GM12878 (cell line): ENCODE measurements around the gene TMEM175. TPM values are rescaled to one million over a fixed set of nuclear protein-coding genes. Genes with fewer than 3 reads are reported as not detected.

Experiments used
- ATAC-seq: fragments of 200-7000 bp; cut with Tn5 transposase; 3 replicates; pipeline ENCODE4 v1.9.1; 2020; ENCODE audit warnings: mild to moderate bottlenecking, moderate library complexity
- BruUV-seq: library from RNA; stranded (reverse); fragments of 400-500 nt; replicated peaks from 2 replicates; lab custom pipeline; 2021; lab: Mats Ljungman, UMichigan
- CTCF ChIA-PET: fragments of 300-600 bp; sonication (Branson Sonifier 250); formaldehyde crosslinking; extraction: SDS; loops from one replicate; lab custom pipeline; 2021; ENCODE audit warnings: inconsistent platforms; lab: Yijun Ruan, JAX
- POLR2A ChIA-PET: fragments of 350-600 bp; formaldehyde crosslinking; extraction: SDS; loops from one replicate; lab custom pipeline; 2021; ENCODE audit warnings: inconsistent platforms; lab: Charles Lee
- RAD21 ChIA-PET: fragments of 300-600 bp; sonication (Branson Sonifier 250); formaldehyde crosslinking; loops from one replicate; lab custom pipeline; 2023; ENCODE audit warnings: antibody characterized with exemption; ENCODE audit not compliant: unreplicated experiment; lab: Charles Lee
- SMC1A ChIA-PET: fragments of 300-600 bp; sonication (Branson Sonifier 250); formaldehyde crosslinking; loops from one replicate; lab custom pipeline; 2023; ENCODE audit not compliant: unreplicated experiment, uncharacterized antibody; lab: Charles Lee
- DNase-seq: peaks from one replicate; pipeline ENCODE4 v3.0.0-alpha.2; 2011; ENCODE audit warnings: low read depth, low spot score
- FAIRE-seq: peaks from 3 replicates; lab custom pipeline; 2011; peaks lifted over from hg19 to GRCh38; lab: Jason Lieb, UNC
- H2AFZ ChIP-seq: 2 replicates; pipeline ENCODE4 v1.6.0; 2011; ENCODE audit warnings: low read depth, low read length, control low read depth; ENCODE audit not compliant: control insufficient read depth
- H3K27ac ChIP-seq: 2 replicates; pipeline ENCODE4 v1.5.1; 2011; ENCODE audit warnings: control low read depth; ENCODE audit not compliant: control insufficient read depth, insufficient read depth
- H3K27me3 ChIP-seq, 2 experiments: replicated peaks in 1 of 2; 2 replicates each; pipeline versions ENCODE4 v1.6.0 to v1.6.1; 2011; ENCODE audit warnings: low read length in 1 of 2; ENCODE audit not compliant: control insufficient read depth in 2 of 2, insufficient read depth in 2 of 2
- H3K36me3 ChIP-seq, 2 experiments: 2 replicates each; pipeline ENCODE4 v1.5.1; 2011; ENCODE audit warnings: low read length in 1 of 2; ENCODE audit not compliant: control insufficient read depth in 2 of 2, insufficient read depth in 2 of 2
- H3K4me1 ChIP-seq: 2 replicates; pipeline ENCODE4 v1.6.1; 2011; ENCODE audit warnings: mild to moderate bottlenecking, low read length, moderate library complexity, mixed read lengths; ENCODE audit not compliant: control insufficient read depth, insufficient read depth
- H3K4me2 ChIP-seq: 2 replicates; pipeline ENCODE4 v1.6.0; 2011; ENCODE audit warnings: control low read depth; ENCODE audit not compliant: control insufficient read depth, insufficient read depth
- H3K4me3 ChIP-seq: fragments of 200-600 bp; sonication (generic); 2 replicates; pipeline ENCODE4 v1.5.1; 2016
- H3K79me2 ChIP-seq: 2 replicates; pipeline ENCODE4 v1.6.0; 2011; ENCODE audit warnings: low read length; ENCODE audit not compliant: control insufficient read depth, insufficient read depth
- H3K9ac ChIP-seq: 2 replicates; pipeline ENCODE4 v1.8.0; 2011; ENCODE audit warnings: low read length, control low read depth, mixed read lengths; ENCODE audit not compliant: control insufficient read depth, insufficient read depth
- H3K9me3 ChIP-seq: replicated peaks from 3 replicates; pipeline ENCODE4 v1.5.1; 2011; ENCODE audit warnings: mild to moderate bottlenecking, low read length; ENCODE audit not compliant: control insufficient read depth, insufficient read depth
- H4K20me1 ChIP-seq: 2 replicates; pipeline ENCODE4 v1.6.0; 2011; ENCODE audit not compliant: control insufficient read depth, insufficient read depth
- ATF7 ChIP-seq: fragments of 450-650 bp; IDR thresholded peaks from 2 replicates; pipeline ENCODE4 v1.6.1; 2016; ENCODE audit warnings: low read depth, mild to moderate bottlenecking
- CHD2 ChIP-seq: IDR thresholded peaks from 2 replicates; pipeline ENCODE4 v1.6.1; 2011; ENCODE audit warnings: low read depth, low read length, improper control_type of control experiment, borderline replicate concordance
- EED ChIP-seq: sonication (generic); IDR thresholded peaks from 2 replicates; pipeline ENCODE4 v1.6.1; 2016; ENCODE audit warnings: antibody characterized with exemption, low read depth
- EZH2 ChIP-seq: IDR thresholded peaks from 2 replicates; pipeline ENCODE4 v1.6.1; 2012; ENCODE audit warnings: low read depth, mild to moderate bottlenecking, control low read depth, inconsistent platforms, low read length, borderline replicate concordance; ENCODE audit not compliant: control insufficient read depth
- IKZF2 ChIP-seq, 2 experiments: fragments of 450-650 bp; IDR thresholded peaks; 2 replicates each; pipeline ENCODE4 v1.6.1; 2017; ENCODE audit warnings: mild to moderate bottlenecking in 2 of 2, moderate library complexity in 2 of 2
- IRF4 ChIP-seq: IDR thresholded peaks from 2 replicates; pipeline ENCODE4 v1.6.1; 2011; ENCODE audit warnings: low read depth, low read length
- KAT2A ChIP-seq: conservative IDR thresholded peaks from 2 replicates; pipeline ENCODE4 v1.6.1; 2011; ENCODE audit warnings: low read depth, low read length; ENCODE audit not compliant: control insufficient read depth
- RAD21 ChIP-seq: IDR thresholded peaks from 2 replicates; pipeline ENCODE4 v1.6.1; 2011; ENCODE audit warnings: mild to moderate bottlenecking, low read depth, low read length, moderate library complexity; ENCODE audit not compliant: insufficient read depth
- SMAD1 ChIP-seq: fragments of 450-650 bp; IDR thresholded peaks from 2 replicates; pipeline ENCODE4 v1.6.1; 2018; ENCODE audit warnings: mild to moderate bottlenecking, low read depth; ENCODE audit not compliant: partially characterized antibody
- ZNF274 ChIP-seq: IDR thresholded peaks from one replicate; pipeline ENCODE4 v1.8.0; 2011; ENCODE audit not compliant: insufficient read length, insufficient read depth
- WGBS: methylation state at CpG from one replicate; pipeline ENCODE4 v1.1.6; 2016; ENCODE audit warnings: low lambda C conversion rate; ENCODE audit not compliant: insufficient replicate concordance, insufficient coverage; ENCODE audit errors: missing lambda C conversion rate; 5-methylcytosine and 5-hydroxymethylcytosine counted together
- in situ Hi-C: fragments of 300-500 bp; cut with MboI; formaldehyde crosslinking; loops from 9 replicates; pipeline ENCODE4 v1.14.3; 2018; ENCODE audit warnings: mixed read lengths
- intact Hi-C: fragments of 100-400 bp; cut with micrococcal nuclease; formaldehyde crosslinking; loops from one replicate; pipeline ENCODE4 v1.14.2; 2022; ENCODE audit not compliant: unreplicated experiment
- polyA plus RNA-seq, 11 experiments: library from polyadenylated mRNA; depleted of rRNA in 4 of 11; unstranded in 6 of 11; stranded (reverse) in 5 of 11; fragments of >200 nt; fragmentation: Nextera tagmentation in 4 of 11; fragmentation: Illumina TruSeq in 1 of 11; extraction: Ambion mirVana in 4 of 11; extraction: Trizol in 1 of 11; gene quantifications; 1 replicate in 1 of 11; 2 replicates in 10 of 11; pipeline versions ENCODE4 v1.2.1 to v1.2.3, GENCODE V29; 2011 to 2016; ENCODE audit warnings: inconsistent platforms in 2 of 11, missing spikeins in 2 of 11, low read depth in 1 of 11
- total RNA-seq, 4 experiments: library from RNA; depleted of rRNA in 3 of 4; stranded (reverse); fragments of >200 nt in 3 of 4; fragmentation: Illumina TruSeq in 1 of 4; extraction: Trizol in 1 of 4; gene quantifications; 2 replicates each; pipeline versions ENCODE4 v1.2.1 to v1.2.3, GENCODE V29; 2013 to 2021
- TF ChIP-seq, protein P1 (sequence below): IDR thresholded peaks from 2 replicates; pipeline ENCODE4 v1.6.1; 2011; ENCODE audit warnings: borderline replicate concordance, low read depth, mild to moderate bottlenecking, moderate library complexity, low read length; ENCODE audit not compliant: insufficient read depth, poor library complexity, severe bottlenecking

Gene TMEM175
- total and polyA plus RNA-seq, 10 of the 15 experiments (the other 5 are each of a cell fraction or from before 2014, with no cell fraction given), result 0.11 to 39.5 (median 22.3) TPM

DNA sequence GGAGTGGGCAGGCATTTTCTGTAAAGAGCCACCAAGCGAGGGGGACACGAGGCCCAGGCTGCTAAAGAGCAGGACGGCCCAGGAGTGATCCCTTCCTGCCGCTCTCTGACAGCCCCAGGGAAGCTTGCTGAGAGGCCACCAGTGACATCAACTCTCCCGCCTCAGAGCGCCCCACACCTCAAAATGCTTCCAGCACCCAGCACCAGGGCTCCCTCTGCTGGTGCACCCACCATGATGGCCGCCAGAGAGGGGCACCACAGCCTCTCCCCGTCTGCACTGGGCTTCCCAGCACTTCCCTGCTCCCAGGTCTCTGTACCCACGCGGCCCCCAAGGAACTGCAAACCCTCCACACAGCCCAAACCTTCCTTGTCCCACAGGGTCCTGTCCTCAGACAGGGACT lies 40.5 kb upstream of the TMEM175 start (continued):
- TF ChIP-seq KAT2A, result no peak

DNA sequence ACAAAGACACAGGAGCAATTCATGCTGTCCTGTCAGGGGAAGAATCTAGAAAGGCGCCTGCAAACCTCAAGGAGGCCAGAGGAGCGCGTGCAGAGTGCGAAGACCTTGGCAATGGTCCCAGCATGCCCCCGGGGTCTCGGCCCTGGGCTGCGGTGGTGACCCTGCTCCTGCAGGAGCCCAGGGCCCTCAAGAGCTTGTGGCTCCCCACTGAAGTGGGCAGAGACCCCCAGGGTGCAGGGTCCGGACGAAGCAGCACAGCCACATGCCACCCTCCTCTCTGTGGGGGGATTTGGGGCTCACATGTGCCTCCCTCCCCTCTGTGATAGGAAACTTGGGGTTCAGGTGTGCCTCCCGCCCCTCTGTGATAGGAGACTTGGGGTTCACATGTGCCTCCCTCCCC lies 39.5 kb upstream of the TMEM175 start:
- no peak for ATAC-seq
- no peak for FAIRE-seq
- intact Hi-C loops (loop anchor here (10.0 kb wide), 1 partner anchor 92 kb away; the partner anchor contains the start of gene IDUA), in situ Hi-C loops (no loop called here)
- ChIA-PET SMC1A (no interaction called here), POLR2A (no interaction called here), RAD21 (no interaction called here), CTCF (no interaction called here)
- DNase-seq, result no peak
- no TSS peak for BruUV-seq
- Histone ChIP-seq H3K27me3 (no peaks in the 10 kb centered on the region), H2AFZ (no peak overlapping the region), H3K79me2 (no peaks in the 10 kb centered on the region), H3K36me3 (peaks cover 5 to 38% of the 10 kb centered on the region in 2 experiments; a peak in 3 of 4 replicates), H3K27ac (no peak overlapping the region), H3K9me3 (no peaks in the 10 kb centered on the region), H3K4me3 (no peak overlapping the region), H3K9ac (no peak overlapping the region), H4K20me1 (no peaks in the 10 kb centered on the region), H3K4me1 (no peaks in the 10 kb centered on the region), H3K4me2 (no peak overlapping the region)
- TF ChIP-seq IKZF2 (IDR thresholded peaks at IDR 0.05) (no peak), ZNF274 (no peak), RAD21 (no peak), EZH2 (no peak), IRF4 (no peak), CHD2 (no peak), ATF7 (no peak), EED (no peak), SMAD1 (no peak)
- TF ChIP-seq, protein P1, sequence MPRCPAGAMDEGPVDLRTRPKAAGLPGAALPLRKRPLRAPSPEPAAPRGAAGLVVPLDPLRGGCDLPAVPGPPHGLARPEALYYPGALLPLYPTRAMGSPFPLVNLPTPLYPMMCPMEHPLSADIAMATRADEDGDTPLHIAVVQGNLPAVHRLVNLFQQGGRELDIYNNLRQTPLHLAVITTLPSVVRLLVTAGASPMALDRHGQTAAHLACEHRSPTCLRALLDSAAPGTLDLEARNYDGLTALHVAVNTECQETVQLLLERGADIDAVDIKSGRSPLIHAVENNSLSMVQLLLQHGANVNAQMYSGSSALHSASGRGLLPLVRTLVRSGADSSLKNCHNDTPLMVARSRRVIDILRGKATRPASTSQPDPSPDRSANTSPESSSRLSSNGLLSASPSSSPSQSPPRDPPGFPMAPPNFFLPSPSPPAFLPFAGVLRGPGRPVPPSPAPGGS, result no peak
- WGBS, result 94% methylated on average over 10 of the region's 10 CpGs
